IPS DF 19.7 (cell line): ENCODE results near the gene CHCHD10.
A peak's percentile ranks its signal among the peaks of the same experiment; 100 is the strongest.
"Not testable (repeated sequence)": the region's sequence is repeated elsewhere in the genome, so short reads cannot be mapped to it uniquely, and the experiment has no call there.

Source experiments
- DNase-seq: peaks from one replicate; pipeline ENCODE4 v3.0.0-alpha.2; 2013; ENCODE audit warnings: low read depth, low spot score

The CHCHD10 gene

DNA sequence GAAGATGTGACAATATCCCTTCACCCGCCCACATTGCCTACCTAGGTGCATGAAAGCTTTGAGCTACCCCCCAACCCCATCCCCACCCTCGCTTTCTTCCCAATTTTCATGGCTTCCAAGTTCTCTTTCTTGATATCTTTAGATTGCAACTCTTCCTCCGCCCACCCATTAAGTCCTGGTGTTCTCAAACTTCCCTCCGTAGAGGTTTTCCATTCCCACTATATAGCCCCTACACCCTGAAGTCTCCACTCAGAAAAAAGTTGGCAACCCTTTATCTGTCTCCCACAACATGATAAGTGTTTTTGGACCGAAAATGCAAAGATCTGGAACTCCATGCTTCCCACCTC lies 17.4 kb downstream of the CHCHD10 start:
- DNase-seq = no peak

DNA sequence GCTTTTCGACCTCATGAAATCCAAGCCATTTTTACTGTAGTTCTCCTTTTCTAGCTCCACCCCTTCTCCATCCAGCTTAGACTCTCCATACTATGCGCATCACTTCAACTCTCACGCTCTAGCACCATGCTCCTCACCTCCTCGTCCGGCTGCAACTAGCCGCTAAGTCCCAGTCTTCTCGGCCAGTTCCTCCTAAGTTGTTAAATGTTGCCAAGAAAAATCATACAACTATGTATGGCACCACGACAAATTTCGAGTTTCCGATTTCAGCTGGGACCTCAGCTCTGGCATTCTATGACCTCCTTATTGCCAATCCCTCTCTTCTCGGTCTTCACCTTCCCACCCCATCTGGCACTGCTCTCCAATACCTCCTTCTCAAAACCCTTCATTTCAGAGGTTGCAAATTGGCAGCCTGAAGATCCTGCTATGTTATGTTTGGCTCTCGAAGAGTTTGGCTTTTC lies 17.9 kb downstream of the CHCHD10 start:
- DNase-seq = no peak

DNA sequence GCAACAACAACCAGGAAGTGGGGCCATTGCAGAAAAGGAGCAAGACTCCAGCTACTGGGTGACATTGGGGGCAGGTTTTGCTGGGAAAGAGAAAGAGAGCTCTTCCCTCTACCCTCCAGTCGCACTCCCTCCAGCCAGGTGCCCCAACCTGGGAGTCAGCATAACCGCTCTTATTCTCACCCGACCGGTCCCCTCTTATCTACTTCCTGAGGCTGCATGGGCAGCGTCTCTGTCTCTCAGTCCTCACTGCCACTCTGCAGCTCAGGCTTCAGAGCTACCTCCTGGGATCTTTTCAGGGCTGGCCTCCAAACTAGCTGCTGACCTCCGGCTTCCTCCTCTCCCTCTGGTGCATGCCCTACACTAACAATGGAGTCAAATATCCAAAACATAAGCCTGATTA lies 22.0 kb downstream of the CHCHD10 start:
- DNase-seq = no peak

DNA sequence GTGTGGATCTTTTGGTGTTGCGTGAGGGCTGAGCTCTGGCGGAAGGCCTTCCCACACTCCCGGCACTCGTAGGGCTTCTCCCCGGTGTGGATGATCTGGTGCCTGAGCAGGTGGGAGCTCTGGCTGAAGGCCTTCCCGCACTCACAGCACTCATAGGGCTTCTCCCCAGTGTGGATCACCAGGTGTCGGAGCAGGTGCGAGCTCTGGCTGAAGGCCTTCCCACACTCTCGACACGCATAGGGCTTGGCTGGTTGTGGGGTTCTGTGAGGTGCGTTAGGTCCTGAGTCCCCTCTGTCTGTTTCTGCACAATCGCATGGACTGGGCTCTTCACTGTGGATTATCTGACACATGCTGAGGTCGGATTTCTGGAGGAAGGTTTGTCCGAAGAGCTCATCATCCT lies 23.3 kb downstream of the CHCHD10 start:
- no peak for DNase-seq

GRCh38 chr22:23744001-23744400 lies 23.8 kb downstream of the CHCHD10 start:
- DNase-seq = no peak

GRCh38 chr22:23743303-23743705 lies 24.5 kb downstream of the CHCHD10 start:
- DNase-seq = no peak

GRCh38 chr22:23742505-23743264 lies 25.1 kb downstream of the CHCHD10 start:
- DNase-seq = no peak

GRCh38 chr22:23737696-23738095 lies 30.1 kb downstream of the CHCHD10 start:
- no peak for DNase-seq

DNA sequence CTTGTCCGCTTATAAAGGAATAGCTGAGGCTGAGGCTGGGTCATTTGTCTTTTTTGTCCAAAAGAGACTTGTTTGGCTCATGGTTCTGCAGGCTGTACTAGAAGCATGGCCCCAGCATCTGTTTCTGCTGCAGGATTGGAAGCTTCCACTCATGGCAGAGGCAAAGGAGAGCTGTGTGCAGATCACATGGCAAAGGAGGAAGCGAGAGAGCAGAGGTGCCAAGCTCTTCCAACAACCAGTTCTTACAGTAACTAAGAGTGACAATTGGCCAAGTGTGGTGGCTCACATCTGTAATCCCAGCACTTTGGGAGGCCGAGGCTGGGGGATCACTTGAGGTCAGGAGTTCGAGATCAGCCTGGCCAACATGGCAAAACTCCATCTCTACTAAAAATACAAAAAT lies 39.7 kb downstream of the CHCHD10 start:
- DNase-seq = not testable (repeated sequence)

DNA sequence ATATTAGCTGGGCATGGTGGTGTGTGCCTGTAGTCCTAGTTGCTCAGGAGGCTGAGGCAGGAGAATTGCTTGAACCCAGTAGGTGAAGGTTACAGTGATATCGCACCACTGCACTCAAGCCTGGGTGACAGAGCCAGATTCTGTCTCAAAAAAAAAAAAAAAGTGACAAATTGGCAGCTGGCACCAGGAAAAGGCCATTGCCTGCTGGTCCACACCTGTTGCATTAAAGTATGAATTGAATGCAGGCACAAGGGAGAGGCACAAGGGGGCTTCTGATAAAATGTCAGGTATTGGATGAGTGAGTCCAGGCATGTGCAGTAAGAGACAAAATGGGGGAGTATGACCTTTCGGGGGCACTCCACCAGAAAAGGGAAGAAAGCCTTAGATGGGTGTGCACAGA lies 45.0 kb downstream of the CHCHD10 start:
- DNase-seq = no peak

- DNase-seq = no peak
Observed at GRCh38 chr22:23722160-23722559, 45.6 kb downstream of the CHCHD10 start.

GRCh38 chr22:23720855-23721254 lies 46.9 kb downstream of the CHCHD10 start:
- DNase-seq = no peak

GRCh38 chr22:23718371-23719165 lies 49.2 kb downstream of the CHCHD10 start:
- DNase-seq = no peak

- DNase-seq = peak; percentile 54
Observed at GRCh38 chr22:23716811-23717801, 50.7 kb downstream of the CHCHD10 start.
